Calu3 (cell line): ENCODE results near the gene HIVEP1. TPM values are rescaled to one million over a fixed set of nuclear protein-coding genes. Genes with fewer than 3 reads are reported as not detected.

ENCODE experiments used
- BruUV-seq: library from RNA; stranded (reverse); fragments of 400-500 nt; replicated peaks from 2 replicates; lab custom pipeline; 2021; lab: Mats Ljungman, UMichigan
- CTCF ChIA-PET: fragments of 300-600 bp; sonication (Branson Sonifier 250); formaldehyde crosslinking; loops from one replicate; lab custom pipeline; 2022; ENCODE audit warnings: antibody characterized with exemption; lab: Charles Lee
- DNase-seq: peaks from one replicate; pipeline ENCODE4 v3.0.0; 2022
- H3K27ac Mint-ChIP-seq: one replicate; pipeline ENCODE4 v1.8.0; 2022; ENCODE audit warnings: mixed read lengths; ENCODE audit not compliant: unreplicated experiment
- H3K27me3 Mint-ChIP-seq: one replicate; pipeline ENCODE4 v1.8.0; 2022; ENCODE audit warnings: mixed read lengths; ENCODE audit not compliant: unreplicated experiment
- H3K36me3 Mint-ChIP-seq: one replicate; pipeline ENCODE4 v1.8.0; 2022; ENCODE audit warnings: mild to moderate bottlenecking, moderate library complexity, mixed read lengths; ENCODE audit not compliant: insufficient read depth, unreplicated experiment
- H3K4me1 Mint-ChIP-seq: one replicate; pipeline ENCODE4 v1.8.0; 2022; ENCODE audit warnings: mild to moderate bottlenecking, low read depth, mixed read lengths; ENCODE audit not compliant: unreplicated experiment
- H3K4me3 Mint-ChIP-seq: one replicate; pipeline ENCODE4 v1.8.0; 2022; ENCODE audit warnings: mild to moderate bottlenecking, low read depth, moderate library complexity, mixed read lengths; ENCODE audit not compliant: unreplicated experiment
- H3K9me3 Mint-ChIP-seq: one replicate; pipeline ENCODE4 v1.8.0; 2022; ENCODE audit warnings: low read depth, mixed read lengths; ENCODE audit not compliant: unreplicated experiment
- CTCF ChIP-seq: fragments of 200-600 bp; IDR thresholded peaks from one replicate; pipeline ENCODE4 v1.8.0; 2022; ENCODE audit warnings: antibody characterized with exemption; ENCODE audit not compliant: unreplicated experiment
- intact Hi-C: fragments of 100-400 bp; cut with micrococcal nuclease; formaldehyde crosslinking; loops from one replicate; pipeline ENCODE4 v1.10.0; 2022; ENCODE audit not compliant: unreplicated experiment
- total RNA-seq: library from RNA; stranded (reverse); gene quantifications from 2 replicates; pipeline ENCODE4 v1.2.3, GENCODE V29; 2022

Gene HIVEP1
- total RNA-seq, 1 experiment from 2014 or later = 16.1 TPM

GRCh38 chr6:12115492-12115891 lies 103.4 kb downstream of the HIVEP1 start:
- H3K4me3 Mint-ChIP-seq = no peak overlapping the region
- peaks cover 1% of the 10 kb centered on the region for H3K36me3 Mint-ChIP-seq
- no TSS peak for BruUV-seq
- CTCF ChIA-PET = no interaction called here
- H3K4me1 Mint-ChIP-seq = peaks cover 11% of the 10 kb centered on the region
- H3K27ac Mint-ChIP-seq = no peak overlapping the region
- no peak for TF ChIP-seq CTCF
- intact Hi-C loops = no loop called here
- no peaks in the 10 kb centered on the region for H3K9me3 Mint-ChIP-seq
- DNase-seq = no peak
- no peaks in the 10 kb centered on the region for H3K27me3 Mint-ChIP-seq

- CTCF ChIA-PET = no interaction called here
- Mint-ChIP-seq H3K9me3 (no peaks in the 10 kb centered on the region), H3K4me3 (no peak overlapping the region), H3K4me1 (peaks cover 11% of the 10 kb centered on the region), H3K27ac (no peak overlapping the region), H3K27me3 (no peaks in the 10 kb centered on the region), H3K36me3 (peaks cover 5% of the 10 kb centered on the region)
- no peak for DNase-seq
- intact Hi-C loops = no loop called here
- TF ChIP-seq CTCF = no peak
- no TSS peak for BruUV-seq
Measured at GRCh38 chr6:12116264-12116800, 104.2 kb downstream of the HIVEP1 start.

GRCh38 chr6:12116978-12117377 lies 104.9 kb downstream of the HIVEP1 start:
- no peak for DNase-seq
- no TSS peak for BruUV-seq
- Mint-ChIP-seq H3K36me3 (peaks cover 5% of the 10 kb centered on the region), H3K9me3 (no peaks in the 10 kb centered on the region), H3K27ac (no peak overlapping the region), H3K4me3 (no peak overlapping the region), H3K4me1 (peaks cover 11% of the 10 kb centered on the region), H3K27me3 (no peaks in the 10 kb centered on the region)
- intact Hi-C loops = no loop called here
- CTCF ChIA-PET = no interaction called here
- TF ChIP-seq CTCF = no peak

GRCh38 chr6:12118607-12119006 lies 106.5 kb downstream of the HIVEP1 start:
- Mint-ChIP-seq H3K4me3 (no peak overlapping the region), H3K4me1 (peaks cover 11% of the 10 kb centered on the region), H3K9me3 (no peaks in the 10 kb centered on the region), H3K27ac (peak overlapping the region; percentile 87), H3K27me3 (no peaks in the 10 kb centered on the region), H3K36me3 (peaks cover 5% of the 10 kb centered on the region)
- DNase-seq = no peak
- TF ChIP-seq CTCF = no peak
- intact Hi-C loops = no loop called here
- no TSS peak for BruUV-seq
- CTCF ChIA-PET = no interaction called here
